ENCODE data around the gene TMEM86A. TPM values are rescaled to one million over a fixed set of nuclear protein-coding genes. Genes with fewer than 3 reads are reported as not detected.

TMEM86A gene
- total RNA-seq, 1 donor from 2014 or later, result 0.53 TPM

DNA sequence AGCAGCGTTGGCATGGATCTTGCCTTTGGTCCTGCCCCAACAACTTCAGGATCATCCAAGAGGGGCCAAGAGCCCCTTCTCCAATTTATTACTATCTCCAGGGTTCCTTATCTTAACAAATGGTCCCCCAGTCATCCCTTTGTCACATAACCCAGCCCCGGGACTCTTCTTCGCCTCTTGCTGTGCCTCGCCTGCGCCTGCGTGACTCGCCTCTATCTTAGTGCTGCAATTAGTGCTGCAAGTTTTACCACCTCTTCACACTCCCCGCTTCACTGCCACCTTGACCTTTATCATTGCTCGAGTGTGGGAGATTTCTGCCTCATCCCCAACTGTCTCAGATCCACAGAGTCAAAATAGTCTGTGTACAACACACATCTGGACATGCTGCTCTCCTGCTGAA, 31.4 kb downstream of the TMEM86A start:
- Histone ChIP-seq H3K36me3 (ENCODE audit: control insufficient read depth, insufficient read depth, low read length) (no peaks in the 10 kb centered on the region), H3K4me3 (ENCODE audit: low read depth, low read length) (no peak overlapping the region), H3K27me3 (ENCODE audit: control insufficient read depth, insufficient read depth, low read length) (no peaks in the 10 kb centered on the region)
- DNase-seq (ENCODE audit: low read depth) (no peak), FAIRE-seq (no peak)
- TF ChIP-seq, protein P1, sequence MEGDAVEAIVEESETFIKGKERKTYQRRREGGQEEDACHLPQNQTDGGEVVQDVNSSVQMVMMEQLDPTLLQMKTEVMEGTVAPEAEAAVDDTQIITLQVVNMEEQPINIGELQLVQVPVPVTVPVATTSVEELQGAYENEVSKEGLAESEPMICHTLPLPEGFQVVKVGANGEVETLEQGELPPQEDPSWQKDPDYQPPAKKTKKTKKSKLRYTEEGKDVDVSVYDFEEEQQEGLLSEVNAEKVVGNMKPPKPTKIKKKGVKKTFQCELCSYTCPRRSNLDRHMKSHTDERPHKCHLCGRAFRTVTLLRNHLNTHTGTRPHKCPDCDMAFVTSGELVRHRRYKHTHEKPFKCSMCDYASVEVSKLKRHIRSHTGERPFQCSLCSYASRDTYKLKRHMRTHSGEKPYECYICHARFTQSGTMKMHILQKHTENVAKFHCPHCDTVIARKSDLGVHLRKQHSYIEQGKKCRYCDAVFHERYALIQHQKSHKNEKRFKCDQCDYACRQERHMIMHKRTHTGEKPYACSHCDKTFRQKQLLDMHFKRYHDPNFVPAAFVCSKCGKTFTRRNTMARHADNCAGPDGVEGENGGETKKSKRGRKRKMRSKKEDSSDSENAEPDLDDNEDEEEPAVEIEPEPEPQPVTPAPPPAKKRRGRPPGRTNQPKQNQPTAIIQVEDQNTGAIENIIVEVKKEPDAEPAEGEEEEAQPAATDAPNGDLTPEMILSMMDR (IDR thresholded peaks at IDR 0.05; ENCODE audit: insufficient read depth, low read length, severe bottlenecking), result no peak

DNA sequence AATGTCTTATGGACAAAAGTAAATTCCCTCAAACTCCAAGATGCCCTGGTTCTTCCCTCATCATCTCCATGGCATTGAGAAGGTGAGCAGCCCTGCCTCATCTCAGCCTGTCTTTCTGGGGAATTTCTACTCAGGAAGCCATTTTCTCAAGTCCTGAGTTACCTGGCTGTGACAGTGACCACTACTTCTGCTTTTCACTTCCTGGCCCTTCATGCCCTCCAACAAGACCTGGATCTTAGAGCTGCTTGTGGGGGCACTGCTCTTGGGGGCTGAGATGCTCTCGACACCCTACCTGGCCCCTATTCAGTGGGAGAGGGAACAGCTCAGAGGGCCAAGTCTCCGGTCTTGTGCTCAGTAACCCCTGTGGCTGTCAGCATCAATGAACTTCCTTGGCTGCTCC, 32.9 kb downstream of the TMEM86A start:
- DNase-seq (ENCODE audit: low read depth), result no peak
- Histone ChIP-seq H3K4me3 (ENCODE audit: low read depth, low read length) (no peak overlapping the region), H3K36me3 (ENCODE audit: control insufficient read depth, insufficient read depth, low read length) (no peaks in the 10 kb centered on the region), H3K27me3 (ENCODE audit: control insufficient read depth, insufficient read depth, low read length) (no peaks in the 10 kb centered on the region)
- FAIRE-seq, result no peak
- TF ChIP-seq, protein P1 (IDR thresholded peaks at IDR 0.05; ENCODE audit: insufficient read depth, low read length, severe bottlenecking), result no peak

DNA sequence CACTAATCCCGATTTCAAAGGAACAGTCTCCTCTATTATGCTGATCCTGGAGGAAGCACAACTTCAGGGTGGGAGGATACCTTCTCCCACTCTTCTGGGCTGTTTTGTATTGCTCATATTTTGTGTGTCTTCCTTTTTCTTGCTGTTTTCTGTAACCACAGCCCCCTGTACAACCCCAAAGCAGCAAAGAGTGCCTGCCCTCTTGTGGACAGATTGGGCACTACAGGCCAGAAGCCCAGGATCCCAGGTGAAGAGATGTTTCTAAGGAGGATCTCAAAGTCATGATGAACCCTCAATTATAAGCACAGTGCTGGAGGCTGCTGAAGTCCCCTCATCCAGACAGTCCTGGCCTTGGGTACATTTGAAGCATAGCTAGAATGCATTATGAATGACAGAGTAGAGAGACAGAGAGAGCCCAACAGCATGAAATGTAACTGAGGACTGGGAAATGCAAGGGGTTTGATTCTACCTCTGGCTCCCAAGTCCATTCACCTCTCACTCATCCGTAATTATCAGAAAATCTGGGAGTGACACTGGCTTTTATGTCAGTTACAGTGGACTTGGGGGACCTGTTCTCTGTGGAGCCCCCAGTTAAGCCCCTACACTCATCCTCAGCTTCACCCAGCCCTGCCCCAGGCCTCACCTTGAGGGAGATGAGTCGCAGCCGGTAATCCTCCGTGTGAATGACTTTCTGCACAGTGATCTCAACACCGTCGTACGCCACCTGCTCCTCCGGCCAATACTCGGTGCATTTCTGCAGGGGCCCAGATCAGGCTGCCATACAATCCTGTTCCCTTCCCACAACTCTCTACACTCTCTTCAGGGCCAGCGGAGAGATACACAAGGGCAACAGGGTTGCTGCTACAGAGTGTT, 33.6 kb downstream of the TMEM86A start:
- FAIRE-seq (no peak), DNase-seq (ENCODE audit: low read depth) (peak; percentile 26)
- H3K36me3 ChIP-seq (ENCODE audit: control insufficient read depth, insufficient read depth, low read length), result no peaks in the 10 kb centered on the region
- H3K27me3 ChIP-seq (ENCODE audit: control insufficient read depth, insufficient read depth, low read length), result no peaks in the 10 kb centered on the region
- TF ChIP-seq, protein P1 (IDR thresholded peaks at IDR 0.05; ENCODE audit: insufficient read depth, low read length, severe bottlenecking), result peak; percentile 89
- no peak overlapping the region for H3K4me3 ChIP-seq (ENCODE audit: low read depth, low read length)

DNA sequence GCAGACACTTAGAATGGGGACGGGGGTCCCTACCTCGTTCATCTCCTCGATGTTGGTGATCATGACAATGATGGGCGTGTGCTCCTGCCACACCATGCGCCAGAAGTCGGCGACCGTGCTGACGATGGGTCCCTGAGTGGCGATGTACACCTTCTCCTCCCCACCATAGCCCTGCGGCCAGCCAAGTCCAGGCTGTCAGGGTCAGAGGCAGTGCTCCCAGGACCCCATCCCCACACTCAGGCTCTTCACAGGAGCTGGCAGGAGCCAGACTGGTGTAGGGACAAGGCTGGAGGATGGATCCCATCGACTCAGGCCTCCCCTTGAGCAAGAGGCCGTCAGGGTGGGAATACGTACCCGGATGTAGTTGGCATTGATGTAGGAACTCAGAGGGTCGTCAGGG, 34.6 kb downstream of the TMEM86A start:
- Histone ChIP-seq H3K27me3 (ENCODE audit: control insufficient read depth, insufficient read depth, low read length) (no peaks in the 10 kb centered on the region), H3K36me3 (ENCODE audit: control insufficient read depth, insufficient read depth, low read length) (no peaks in the 10 kb centered on the region), H3K4me3 (ENCODE audit: low read depth, low read length) (no peak overlapping the region)
- FAIRE-seq (no peak), DNase-seq (ENCODE audit: low read depth) (no peak)
- TF ChIP-seq, protein P1 (IDR thresholded peaks at IDR 0.05; ENCODE audit: insufficient read depth, low read length, severe bottlenecking), result no peak

DNA sequence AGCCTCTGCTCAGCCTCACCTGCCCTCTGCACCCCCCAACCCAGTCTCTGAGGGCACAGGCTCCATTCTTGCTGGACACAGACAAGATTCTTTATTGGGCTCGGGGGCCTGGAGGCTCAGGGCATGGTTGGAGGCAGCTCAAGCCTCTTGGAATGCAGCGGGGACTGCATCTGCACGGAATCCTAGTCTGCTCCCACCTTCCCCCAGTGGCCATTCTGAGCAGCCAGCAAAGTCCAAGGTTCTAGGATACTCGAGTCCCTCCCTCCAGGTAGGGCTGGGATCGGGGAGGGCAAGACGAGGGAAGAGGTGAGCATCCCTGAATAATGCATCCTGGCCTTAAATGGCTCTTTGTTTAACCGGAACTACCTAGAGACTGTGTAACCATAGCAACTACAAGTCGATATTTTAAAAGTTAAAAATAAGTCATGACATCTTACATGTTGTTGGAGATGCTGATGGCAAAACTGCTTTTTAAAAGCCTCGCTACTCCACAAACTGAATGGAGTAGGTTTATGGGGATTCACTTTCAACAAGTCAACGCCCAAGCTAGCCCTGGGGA, 38.1 kb downstream of the TMEM86A start:
- H3K36me3 ChIP-seq (ENCODE audit: control insufficient read depth, insufficient read depth, low read length), result no peaks in the 10 kb centered on the region
- H3K27me3 ChIP-seq (ENCODE audit: control insufficient read depth, insufficient read depth, low read length), result no peaks in the 10 kb centered on the region
- H3K4me3 ChIP-seq (ENCODE audit: low read depth, low read length), result no peak overlapping the region
- no peak for DNase-seq (ENCODE audit: low read depth)
- FAIRE-seq, result no peak
- TF ChIP-seq, protein P1 (IDR thresholded peaks at IDR 0.05; ENCODE audit: insufficient read depth, low read length, severe bottlenecking), result no peak
